Measurements from ENCODE around the gene KPTN. TPM values are rescaled to one million over a fixed set of nuclear protein-coding genes. Genes with fewer than 3 reads are reported as not detected.

Gene KPTN
- total and polyA plus RNA-seq, 2 of the 13 experiments (the other 11 are each of a cell fraction or from before 2014, with no cell fraction given) = 9.1 to 13.3 TPM

GRCh38 chr19:47507924-47508553 is 24.0 kb upstream of the KPTN start:
- Histone ChIP-seq H3K79me2 (ENCODE audit: insufficient read depth, low read length) (peaks cover 47% of the 10 kb centered on the region), H3K9me3 (ENCODE audit: low read length) (no peaks in the 10 kb centered on the region), H3K9ac (ENCODE audit: insufficient read depth, low read depth, low read length) (no peak overlapping the region), H3K27ac (ENCODE audit: extremely low read length, insufficient read depth, low read length) (no peak overlapping the region), H4K20me1 (ENCODE audit: insufficient read depth, low read length) (no peaks in the 10 kb centered on the region), H3K27me3 (ENCODE audit: control insufficient read depth in 1 of 2, insufficient read depth in 2 of 2, low read length in 2 of 2) (no peaks in the 10 kb centered on the region), H3K4me3 (replicated peaks in 1 of 3; ENCODE audit: insufficient read depth in 1 of 3, low read depth in 2 of 3, low read length in 3 of 3) (no peak overlapping the region), H3K36me3 (replicated peaks in 1 of 2; ENCODE audit: control insufficient read depth in 1 of 2, insufficient read depth in 2 of 2, low read length in 2 of 2) (peaks cover 6 to 14% of the 10 kb centered on the region in 2 experiments; a peak in 4 of 5 replicates), H3K4me1 (ENCODE audit: insufficient read depth, low read length) (peaks cover 15% of the 10 kb centered on the region), H3K4me2 (ENCODE audit: low read depth, low read length) (no peak overlapping the region), H2AFZ (ENCODE audit: low read length) (no peak overlapping the region)
- POLR2A ChIA-PET = no interaction called here
- TF ChIP-seq ZBTB33 (CRISPR knock-in tag; IDR thresholded peaks at IDR 0.05) = 0 out of 2 replicates have a peak, but pooled peaks have one; percentile 44
- TF ChIP-seq ZNF772 (CRISPR knock-in tag; IDR thresholded peaks at IDR 0.05) = no peak
- no peak for TF ChIP-seq KLF15 (CRISPR knock-in tag; IDR thresholded peaks at IDR 0.05; ENCODE audit: borderline replicate concordance)
- ATAC-seq (no peak), FAIRE-seq (no peak), DNase-seq (ENCODE audit: low spot score) (no peak)
- intact Hi-C loops (cut with micrococcal nuclease; ENCODE audit: unreplicated experiment) (no loop called here), in situ Hi-C loops (cut with HindIII; ENCODE audit: extremely low pct_ligation_motif_present, low pct_unique_long_range_greater_than_20kb) (no loop called here)
- 97% methylated on average over 5 of the region's 11 CpGs for WGBS (ENCODE audit: low lambda C conversion rate)
- CTCF ChIA-PET (ENCODE audit: low intra/inter-chr PET ratio, low total read pairs) = no interaction called here
- no TSS peak for BruUV-seq (replicated peaks)

- Histone ChIP-seq H3K79me2 (ENCODE audit: insufficient read depth, low read length) (peaks cover 37% of the 10 kb centered on the region), H3K4me3 (replicated peaks in 1 of 3; ENCODE audit: insufficient read depth in 1 of 3, low read depth in 2 of 3, low read length in 3 of 3) (no peak overlapping the region), H3K9me3 (ENCODE audit: low read length) (no peaks in the 10 kb centered on the region), H4K20me1 (ENCODE audit: insufficient read depth, low read length) (no peaks in the 10 kb centered on the region), H3K4me1 (ENCODE audit: insufficient read depth, low read length) (peaks cover 6% of the 10 kb centered on the region), H2AFZ (ENCODE audit: low read length) (no peak overlapping the region), H3K36me3 (replicated peaks in 1 of 2; ENCODE audit: control insufficient read depth in 1 of 2, insufficient read depth in 2 of 2, low read length in 2 of 2) (peaks cover 6 to 20% of the 10 kb centered on the region in 2 experiments; a peak in 4 of 5 replicates), H3K9ac (ENCODE audit: insufficient read depth, low read depth, low read length) (no peak overlapping the region), H3K4me2 (ENCODE audit: low read depth, low read length) (no peak overlapping the region), H3K27me3 (ENCODE audit: control insufficient read depth in 1 of 2, insufficient read depth in 2 of 2, low read length in 2 of 2) (no peaks in the 10 kb centered on the region), H3K27ac (ENCODE audit: extremely low read length, insufficient read depth, low read length) (no peak overlapping the region)
- no peak for DNase-seq (ENCODE audit: low spot score)
- no peak for FAIRE-seq
- no TSS peak for BruUV-seq (replicated peaks)
- in situ Hi-C loops (cut with HindIII; ENCODE audit: extremely low pct_ligation_motif_present, low pct_unique_long_range_greater_than_20kb) (no loop called here), intact Hi-C loops (cut with micrococcal nuclease; ENCODE audit: unreplicated experiment) (no loop called here)
- CTCF ChIA-PET (ENCODE audit: low intra/inter-chr PET ratio, low total read pairs) = no interaction called here
- no peak for ATAC-seq
- POLR2A ChIA-PET = no interaction called here
- TF ChIP-seq ZNF660 (CRISPR knock-in tag; IDR thresholded peaks at IDR 0.05; ENCODE audit: borderline replicate concordance, low read depth) (no peak), ZNF3 (CRISPR knock-in tag; IDR thresholded peaks at IDR 0.05) (no peak), ZNF496 (CRISPR knock-in tag; IDR thresholded peaks at IDR 0.05; ENCODE audit: insufficient replicate concordance) (no peak), NFIC (IDR thresholded peaks at IDR 0.05; ENCODE audit: low read length) (no peak), GLMP (CRISPR knock-in tag; IDR thresholded peaks at IDR 0.05; ENCODE audit: borderline replicate concordance) (no peak), ZNF746 (CRISPR knock-in tag; IDR thresholded peaks at IDR 0.05) (no peak), ETV5 (CRISPR knock-in tag; IDR thresholded peaks at IDR 0.05; ENCODE audit: borderline replicate concordance) (no peak), HBP1 (CRISPR knock-in tag; IDR thresholded peaks at IDR 0.05; ENCODE audit: low read depth) (no peak), POLR2AphosphoS5 (IDR thresholded peaks at IDR 0.05; ENCODE audit: low read depth, low read length) (no peak)
- WGBS (ENCODE audit: low lambda C conversion rate) = 93% methylated on average over 6 of the region's 6 CpGs
Measured at GRCh38 chr19:47507012-47507411, 23.0 kb upstream of the KPTN start.
